Spleen (tissue), 11 donors: ENCODE measurements around the gene CSNK2A1. TPM values are rescaled to one million over a fixed set of nuclear protein-coding genes. Genes with fewer than 3 reads are reported as not detected.

Experiments
- DNase-seq: peaks from one replicate; pipeline ENCODE4 v3.0.0-alpha.2; 2020
- H3K27ac ChIP-seq, 8 donors: fragments of 200-600 bp; sonication (generic) in 7 of 8; 1 replicate in 4 of 8; 2 replicates in 4 of 8; pipeline versions ENCODE4 v1.5.0 to v1.8.0; 2016 to 2021; ENCODE audit warnings: inconsistent platforms in 4 of 8, mild to moderate bottlenecking in 4 of 8, moderate library complexity in 1 of 8
- H3K27me3 ChIP-seq, 7 donors: fragments of 200-600 bp; sonication (generic) in 6 of 7; replicated peaks in 1 of 7; 1 replicate in 4 of 7; 2 replicates in 3 of 7; pipeline versions ENCODE4 v1.5.0 to v1.8.0; 2016 to 2021; ENCODE audit warnings: inconsistent platforms in 3 of 7, mild to moderate bottlenecking in 1 of 7
- H3K36me3 ChIP-seq, 6 donors: fragments of 200-600 bp; sonication (generic) in 5 of 6; 1 replicate in 4 of 6; 2 replicates in 2 of 6; pipeline versions ENCODE4 v1.5.0 to v1.8.0; 2016 to 2021; ENCODE audit warnings: inconsistent platforms in 2 of 6
- H3K4me1 ChIP-seq, 6 donors: fragments of 200-600 bp; sonication (generic) in 5 of 6; 1 replicate in 3 of 6; 2 replicates in 3 of 6; pipeline versions ENCODE4 v1.5.0 to v1.8.0; 2016 to 2021; ENCODE audit warnings: inconsistent platforms in 3 of 6
- H3K4me3 ChIP-seq, 8 donors: fragments of 200-600 bp; sonication (generic) in 7 of 8; 1 replicate in 4 of 8; 2 replicates in 4 of 8; pipeline versions ENCODE4 v1.5.0 to v1.8.0; 2016 to 2021; ENCODE audit warnings: inconsistent platforms in 4 of 8, mild to moderate bottlenecking in 4 of 8, moderate library complexity in 2 of 8
- H3K9me3 ChIP-seq, 8 donors: fragments of 200-600 bp; sonication (generic) in 7 of 8; 1 replicate in 4 of 8; 2 replicates in 4 of 8; pipeline versions ENCODE4 v1.5.0 to v1.8.0; 2016 to 2021; ENCODE audit warnings: inconsistent platforms in 4 of 8
- POLR2A ChIP-seq, 3 donors: fragments of 450-650 bp; IDR thresholded peaks; one replicate each; pipeline ENCODE4 v1.5.1; 2017; ENCODE audit warnings: antibody characterized with exemption in 3 of 3, mild to moderate bottlenecking in 1 of 3
- POLR2AphosphoS5 ChIP-seq, 3 donors: sonication (generic); formaldehyde crosslinking; IDR thresholded peaks; one replicate each; pipeline ENCODE4 v1.5.1; 2017; ENCODE audit warnings: antibody characterized with exemption in 3 of 3
- WGBS, 5 donors: extraction: QIAGEN DNeasy Blood & Tissue Kit in 3 of 5; methylation state at CpG; one replicate each; pipeline versions ENCODE4 v1.1.5 to v1.1.7; 2013 to 2018; 5-methylcytosine and 5-hydroxymethylcytosine counted together
- intact Hi-C: fragments of 100-400 bp; cut with DNase I; formaldehyde crosslinking; loops from one replicate; pipeline ENCODE4 v1.15.0; 2023; ENCODE audit warnings: low total_unique reads
- polyA plus RNA-seq, 3 donors: library from polyadenylated mRNA; stranded (reverse); fragments of 200-250 nt; gene quantifications; one replicate each; pipeline ENCODE4 v1.2.1, GENCODE V29; 2013
- total RNA-seq, 7 donors: library from RNA; depleted of rRNA in 3 of 7; stranded (reverse); fragments of >200 nt in 3 of 7; fragmentation: NEBNext Ultra II Directional in 4 of 7; extraction: Animal tissue kit (Norgen Biotek cat#: 25700) in 4 of 7; gene quantifications; one replicate each; pipeline versions ENCODE4 v1.1.0 to v1.2.1, GENCODE V29; 2016 to 2021
- TF ChIP-seq, protein P1 (sequence below), 11 experiments: fragments of 200-600 bp in 7 of 11; fragments of 450-650 bp in 4 of 11; sonication (generic) in 4 of 11; IDR thresholded peaks in 8 of 11; conservative IDR thresholded peaks in 3 of 11; 1 replicate in 7 of 11; 2 replicates in 4 of 11; pipeline versions ENCODE4 v1.4.0 to v1.8.0; 2016 to 2021; ENCODE audit warnings: antibody characterized with exemption in 11 of 11, inconsistent platforms in 4 of 11, mild to moderate bottlenecking in 1 of 11
- donor health status: healthy with polysubstance abuse.
- donor health status: DM: no; HTN: no; CAD: no; lungs with moderate emphysema.
- donor health status: DM: no; HTN: no; CAD: no.
- donor health status: Bipolar disorder and iron deficiency.
- donor health status: healthy.
- donor health status: DM: no; HTN: no; CAD: no.
- donor health status: DM: yes; HTN: yes; CAD: no.

Gene CSNK2A1
- total and polyA plus RNA-seq, 10 donors = 16.4 to 92.9 (median 88.1) TPM

DNA sequence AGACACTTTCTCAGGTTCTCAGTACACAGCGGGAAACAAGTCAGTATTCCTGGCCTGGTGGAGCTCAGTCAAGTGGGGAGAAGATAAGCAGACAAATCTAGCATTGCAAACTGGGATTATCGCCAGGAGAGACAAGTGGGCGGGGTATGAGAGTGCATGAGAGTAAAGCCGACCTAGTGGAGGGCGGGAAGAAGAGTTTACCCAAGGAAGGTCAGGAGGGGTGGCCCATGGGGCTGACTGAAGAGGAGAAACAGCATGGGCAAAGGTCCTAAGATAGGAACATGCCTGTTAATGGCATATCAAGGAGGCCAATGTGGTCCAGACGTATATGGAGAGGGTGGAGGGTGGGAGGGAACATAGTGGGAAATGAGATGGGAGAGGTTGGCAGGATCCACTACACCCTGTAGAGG lies 12.4 kb upstream of the CSNK2A1 start:
- WGBS, 5 donors = 58 to 68% (median 64%) methylated on average over 6 of the region's 6 CpGs
- H3K4me3 ChIP-seq = no peak overlapping the region
- no peaks in the 10 kb centered on the region for H3K36me3 ChIP-seq
- no peaks in the 10 kb centered on the region for H3K9me3 ChIP-seq
- no peak overlapping the region for H3K27ac ChIP-seq
- H3K4me1 ChIP-seq = no peaks in the 10 kb centered on the region
- DNase-seq = no peak
- peaks cover 0 to 54% (median 5%) of the 10 kb centered on the region in 7 donors for H3K27me3 ChIP-seq
- intact Hi-C loops = no loop called here
- TF ChIP-seq, protein P1, sequence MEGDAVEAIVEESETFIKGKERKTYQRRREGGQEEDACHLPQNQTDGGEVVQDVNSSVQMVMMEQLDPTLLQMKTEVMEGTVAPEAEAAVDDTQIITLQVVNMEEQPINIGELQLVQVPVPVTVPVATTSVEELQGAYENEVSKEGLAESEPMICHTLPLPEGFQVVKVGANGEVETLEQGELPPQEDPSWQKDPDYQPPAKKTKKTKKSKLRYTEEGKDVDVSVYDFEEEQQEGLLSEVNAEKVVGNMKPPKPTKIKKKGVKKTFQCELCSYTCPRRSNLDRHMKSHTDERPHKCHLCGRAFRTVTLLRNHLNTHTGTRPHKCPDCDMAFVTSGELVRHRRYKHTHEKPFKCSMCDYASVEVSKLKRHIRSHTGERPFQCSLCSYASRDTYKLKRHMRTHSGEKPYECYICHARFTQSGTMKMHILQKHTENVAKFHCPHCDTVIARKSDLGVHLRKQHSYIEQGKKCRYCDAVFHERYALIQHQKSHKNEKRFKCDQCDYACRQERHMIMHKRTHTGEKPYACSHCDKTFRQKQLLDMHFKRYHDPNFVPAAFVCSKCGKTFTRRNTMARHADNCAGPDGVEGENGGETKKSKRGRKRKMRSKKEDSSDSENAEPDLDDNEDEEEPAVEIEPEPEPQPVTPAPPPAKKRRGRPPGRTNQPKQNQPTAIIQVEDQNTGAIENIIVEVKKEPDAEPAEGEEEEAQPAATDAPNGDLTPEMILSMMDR (IDR thresholded peaks at IDR 0.05 in 8 of 11, conservative IDR thresholded peaks at IDR 0.05 in 3 of 11) = no peak
- TF ChIP-seq POLR2AphosphoS5 (IDR thresholded peaks at IDR 0.05) (no peak), POLR2A (IDR thresholded peaks at IDR 0.05) (no peak)

DNA sequence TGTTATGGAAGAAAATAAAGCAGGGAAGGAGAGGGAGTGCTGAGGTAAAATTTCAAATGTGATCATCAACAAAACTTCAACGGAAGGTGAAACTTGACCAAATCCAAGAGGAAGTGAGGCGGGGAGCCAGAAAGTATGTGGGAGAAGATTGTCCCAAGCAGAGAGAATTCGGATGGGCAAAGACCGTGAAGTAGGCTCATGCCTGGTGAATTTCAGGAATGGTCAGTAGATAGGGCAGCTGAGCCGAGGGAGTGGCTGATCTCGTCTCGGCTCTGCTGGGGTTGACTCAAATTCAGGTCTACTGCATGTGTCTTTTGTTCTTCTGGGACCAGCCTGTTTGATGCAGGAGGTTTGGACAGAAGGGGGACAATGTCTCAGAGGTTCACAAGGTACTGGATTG lies 7.0 kb upstream of the CSNK2A1 start:
- intact Hi-C loops = no loop called here
- Histone ChIP-seq H3K27me3 (peaks cover 0 to 48% (median 0%) of the 10 kb centered on the region in 7 donors), H3K9me3 (no peaks in the 10 kb centered on the region), H3K27ac (no peak overlapping the region), H3K4me3 (no peak overlapping the region), H3K36me3 (no peaks in the 10 kb centered on the region), H3K4me1 (no peaks in the 10 kb centered on the region)
- TF ChIP-seq, protein P1 (IDR thresholded peaks at IDR 0.05 in 8 of 11, conservative IDR thresholded peaks at IDR 0.05 in 3 of 11) = no peak
- no peak for TF ChIP-seq POLR2A (IDR thresholded peaks at IDR 0.05)
- no peak for TF ChIP-seq POLR2AphosphoS5 (IDR thresholded peaks at IDR 0.05)
- no peak for DNase-seq
- 78 to 91% (median 84%) methylated on average over 7 of the region's 7 CpGs for WGBS, 5 donors

DNA sequence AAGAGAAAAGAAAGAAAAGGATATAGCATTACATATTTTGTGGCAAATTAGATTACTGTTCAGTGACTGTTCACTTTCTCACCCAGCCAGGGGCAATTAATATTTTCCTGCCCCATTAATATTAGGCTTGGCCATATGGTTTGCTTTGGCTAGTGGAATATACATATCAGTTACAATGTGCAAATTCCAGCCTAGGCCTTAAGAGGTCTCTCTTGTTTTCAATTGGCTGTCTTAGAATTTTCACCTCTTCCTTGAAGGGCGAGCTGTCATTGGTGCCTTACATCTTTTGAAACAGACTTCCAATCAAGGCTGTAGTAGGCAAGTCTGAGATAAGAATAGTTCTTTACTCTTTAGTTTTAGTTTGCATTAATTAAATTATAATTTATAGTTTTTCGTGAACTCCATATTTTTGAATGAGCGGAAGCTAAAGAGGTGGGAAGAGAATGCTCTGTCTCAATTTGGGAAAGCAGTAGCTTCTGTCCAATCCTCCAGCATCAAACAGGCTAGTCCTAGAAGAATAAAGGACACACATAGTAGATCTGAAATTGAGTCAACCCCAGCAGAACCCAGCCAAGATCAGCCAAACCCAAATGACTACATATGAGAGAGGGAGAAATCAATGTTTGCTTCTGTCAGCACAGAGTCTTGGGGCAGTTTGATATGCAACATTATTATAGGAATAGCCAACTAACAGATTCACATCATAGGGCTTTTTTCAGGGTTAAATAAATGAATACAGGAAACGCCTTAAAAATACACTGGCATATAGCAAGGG lies 6.3 kb upstream of the CSNK2A1 start:
- WGBS, 5 donors = 82 to 92% (median 88%) methylated on average over 4 of the region's 4 CpGs
- Histone ChIP-seq H3K4me3 (no peak overlapping the region), H3K27ac (no peak overlapping the region), H3K9me3 (no peaks in the 10 kb centered on the region), H3K36me3 (no peaks in the 10 kb centered on the region), H3K27me3 (peaks cover 0 to 41% (median 0%) of the 10 kb centered on the region in 7 donors), H3K4me1 (no peaks in the 10 kb centered on the region)
- no peak for DNase-seq
- intact Hi-C loops = no loop called here
- TF ChIP-seq POLR2AphosphoS5 (IDR thresholded peaks at IDR 0.05) (no peak), POLR2A (IDR thresholded peaks at IDR 0.05) (no peak)
- TF ChIP-seq, protein P1 (IDR thresholded peaks at IDR 0.05 in 8 of 11, conservative IDR thresholded peaks at IDR 0.05 in 3 of 11) = no peak

DNA sequence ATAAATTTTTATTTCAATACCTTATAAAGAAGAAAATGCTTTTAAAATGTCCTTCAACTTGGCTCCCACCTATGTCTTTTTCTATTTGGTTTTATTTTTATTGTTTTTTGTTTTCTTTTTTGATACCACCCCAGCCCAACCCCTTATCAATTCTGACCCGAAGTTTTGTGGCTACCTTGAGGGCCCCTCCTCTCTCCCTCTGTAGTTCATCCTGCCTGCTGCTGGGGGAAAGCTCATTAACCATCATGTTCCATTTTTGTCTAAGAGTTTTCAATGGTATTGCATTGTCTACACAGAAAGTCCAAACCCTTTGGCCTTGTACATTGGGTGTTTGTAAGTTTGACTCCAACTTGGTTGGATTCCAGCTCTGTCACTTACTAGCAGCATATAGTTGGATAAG lies 5.3 kb upstream of the CSNK2A1 start:
- peaks cover 0 to 35% (median 0%) of the 10 kb centered on the region in 7 donors for H3K27me3 ChIP-seq
- TF ChIP-seq POLR2AphosphoS5 (IDR thresholded peaks at IDR 0.05) (no peak), POLR2A (IDR thresholded peaks at IDR 0.05) (no peak)
- TF ChIP-seq, protein P1 (IDR thresholded peaks at IDR 0.05 in 8 of 11, conservative IDR thresholded peaks at IDR 0.05 in 3 of 11) = no peak
- H3K9me3 ChIP-seq = no peaks in the 10 kb centered on the region
- no peak overlapping the region for H3K27ac ChIP-seq
- no peak for DNase-seq
- intact Hi-C loops = no loop called here
- H3K4me3 ChIP-seq = no peak overlapping the region
- H3K4me1 ChIP-seq = peaks cover 0 to 8% (median 6%) of the 10 kb centered on the region in 6 donors
- WGBS, 5 donors = 41 to 72% (median 62%) methylated on average over 1 of the region's 1 CpG
- no peaks in the 10 kb centered on the region for H3K36me3 ChIP-seq
